GM18907 (cell line): Measurements from ENCODE around the gene EXOC6B.

ENCODE experiments used
- ATAC-seq: cut with Tn5 transposase; IDR thresholded peaks from one replicate; pipeline ENCODE4 v1.9.1; 2021; ENCODE audit warnings: mild to moderate bottlenecking, moderate library complexity; ENCODE audit not compliant: unreplicated experiment

The EXOC6B gene

DNA sequence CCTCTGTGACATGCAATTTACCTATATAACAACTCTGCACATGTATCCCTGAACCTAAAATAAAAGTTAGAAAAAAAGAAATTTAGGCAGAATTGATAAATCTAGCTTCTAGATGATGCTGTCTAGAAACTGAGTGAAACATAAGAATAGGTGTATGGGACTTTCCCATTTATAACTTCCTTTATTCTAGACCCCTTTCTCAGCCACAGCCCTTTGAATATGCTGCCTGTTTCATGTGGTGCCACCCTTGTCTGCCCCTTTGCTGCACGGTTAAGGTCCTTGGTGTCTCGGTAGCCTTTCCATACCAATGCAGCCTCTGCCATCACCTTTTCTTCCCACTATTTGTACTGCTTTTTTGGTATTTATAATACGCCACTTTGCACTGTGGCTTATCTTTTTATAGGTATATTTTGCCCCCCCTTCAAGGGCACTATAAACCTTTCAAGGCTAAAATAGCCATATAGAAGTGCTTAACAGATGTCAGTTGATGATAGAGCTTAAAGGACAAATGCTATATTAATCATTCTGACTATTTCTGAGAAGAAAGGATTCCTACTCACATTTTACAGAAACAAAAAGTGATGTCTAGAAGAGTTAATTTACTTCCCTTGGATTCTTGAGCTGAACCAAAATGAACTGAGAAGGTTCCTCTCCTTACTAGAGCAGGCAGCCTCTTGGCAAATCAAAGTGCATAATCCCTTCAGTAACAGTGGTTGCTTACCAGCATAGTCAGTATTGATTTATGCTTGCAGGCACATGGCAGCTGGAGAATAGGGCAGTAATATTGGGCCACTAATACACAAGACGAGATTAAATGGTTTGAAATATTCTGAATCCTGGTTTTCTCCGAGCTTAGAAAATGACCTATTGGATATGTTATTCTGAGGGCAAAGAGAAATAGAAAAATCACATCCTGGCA lies 590.1 kb downstream of the EXOC6B start:
- no peak for ATAC-seq

DNA sequence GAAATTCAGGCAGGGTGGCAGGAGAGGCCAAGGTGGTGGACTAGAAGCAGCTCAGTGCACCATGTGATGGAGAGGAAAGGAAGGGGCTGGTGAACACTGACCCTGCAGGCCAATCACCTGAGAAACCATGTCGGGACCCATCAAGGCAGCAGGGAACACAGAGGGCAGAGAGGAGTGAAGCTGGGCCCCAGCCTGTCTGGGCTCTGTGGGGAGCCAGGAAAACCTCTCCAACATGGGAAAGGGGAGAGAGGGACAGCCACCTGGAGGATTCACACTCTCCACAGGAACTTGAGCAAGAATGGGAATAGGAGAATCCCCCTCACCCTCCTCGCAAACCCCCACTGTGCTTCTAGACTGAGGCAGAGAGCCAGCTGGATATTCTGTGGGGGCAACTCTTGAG lies 592.6 kb downstream of the EXOC6B start:
- no peak for ATAC-seq

DNA sequence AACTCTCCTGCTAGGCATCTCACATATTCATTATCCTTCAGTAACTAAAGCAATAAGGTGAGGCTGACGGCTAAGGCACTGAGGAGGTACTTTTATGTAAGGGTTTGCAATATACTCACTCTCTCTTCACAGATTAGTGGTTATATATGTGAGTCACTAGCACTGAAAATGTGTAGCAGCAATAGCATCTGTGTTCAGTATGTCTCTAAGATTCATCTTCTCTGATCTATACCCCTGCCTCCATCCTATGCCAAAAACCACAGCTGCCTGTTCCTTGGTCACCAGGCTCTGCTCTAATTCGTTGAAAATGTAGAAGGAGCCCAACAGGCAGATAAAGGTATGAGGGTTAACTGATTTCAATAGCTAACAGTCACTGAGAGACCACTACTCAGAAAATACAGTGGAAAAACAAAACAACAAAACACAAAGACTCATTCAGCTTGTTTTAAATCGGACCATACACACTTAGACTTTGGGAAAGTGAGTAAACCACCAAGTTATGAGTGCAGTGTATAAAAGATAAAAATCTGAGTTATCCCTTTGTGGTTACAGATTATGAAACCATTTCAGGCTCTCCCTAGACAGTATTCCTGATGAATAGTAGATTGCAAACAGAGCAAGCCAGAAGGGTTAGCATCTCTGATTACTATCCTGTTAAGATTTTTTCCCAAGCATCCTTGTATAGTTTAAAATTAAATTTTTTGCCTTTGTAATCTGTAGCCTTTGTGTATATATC lies 602.8 kb downstream of the EXOC6B start:
- no peak for ATAC-seq

DNA sequence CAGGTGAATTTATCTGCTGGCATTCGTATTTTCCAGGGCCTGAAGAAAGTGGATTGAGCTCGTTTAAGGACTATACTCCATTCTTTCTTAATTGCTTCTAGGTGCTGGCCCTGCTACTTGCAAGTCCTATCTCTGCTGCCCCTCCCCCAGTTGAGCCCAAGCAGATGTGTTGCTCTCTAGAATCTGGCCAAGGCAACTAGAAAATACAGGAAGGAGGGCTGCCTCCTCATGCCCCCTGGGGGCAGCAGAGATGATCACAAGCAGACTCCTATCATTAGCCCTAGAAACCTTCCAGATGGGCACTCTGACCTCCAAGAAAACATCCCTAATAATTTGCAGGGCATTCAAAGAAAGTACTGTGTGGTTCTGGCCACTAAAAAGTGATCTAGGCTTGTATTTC lies 605.7 kb downstream of the EXOC6B start:
- peak; percentile 53 for ATAC-seq

DNA sequence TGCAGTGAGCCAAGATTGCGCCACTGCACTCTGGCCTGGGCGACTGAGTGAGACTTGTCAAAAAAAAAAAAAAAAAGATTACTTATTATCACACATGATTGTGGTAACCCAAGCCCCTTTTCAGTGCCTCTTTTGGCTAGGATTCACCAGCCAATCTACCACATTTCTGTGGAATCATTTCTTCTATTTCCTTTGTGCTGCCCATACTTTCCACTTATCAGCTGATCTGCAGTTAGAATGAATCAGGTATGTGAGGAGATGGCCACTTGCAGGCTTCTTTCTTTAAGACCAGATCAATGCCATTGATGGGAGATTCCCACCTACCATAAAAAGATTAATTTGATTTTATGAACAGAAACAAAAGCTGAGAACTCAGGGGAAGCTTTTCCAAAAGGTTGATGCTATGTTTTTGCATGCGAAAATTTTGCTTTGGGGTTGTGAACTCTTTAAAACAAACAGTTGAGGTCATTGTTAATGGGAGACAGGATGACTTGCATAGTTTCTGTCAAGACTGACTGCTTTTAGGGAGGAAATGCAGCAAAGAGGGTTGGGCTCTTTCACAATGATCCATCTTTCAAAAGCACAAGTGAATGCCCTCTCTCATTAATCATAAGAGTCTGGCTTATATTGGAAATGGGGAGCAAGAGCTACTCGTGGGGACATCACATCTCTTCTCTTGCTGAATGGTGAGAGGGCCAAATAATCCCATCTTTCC lies 611.2 kb downstream of the EXOC6B start:
- ATAC-seq, result no peak

DNA sequence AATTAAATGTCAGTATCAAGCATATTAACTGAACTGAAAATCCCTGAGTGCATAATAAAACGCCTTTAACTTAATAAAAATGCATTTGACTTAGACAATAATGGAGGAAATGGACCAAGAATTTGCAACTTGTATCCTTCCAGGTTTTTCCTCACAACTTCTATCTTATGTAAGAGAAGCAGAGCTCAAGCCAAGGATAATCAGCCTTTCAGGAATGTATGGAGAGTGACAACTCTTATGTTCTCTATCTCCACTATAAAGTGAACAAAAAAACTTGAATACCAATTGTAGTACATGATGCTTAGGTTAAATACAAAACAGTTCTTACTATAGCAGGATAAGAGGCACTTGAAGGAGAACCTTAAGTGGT lies 613.4 kb downstream of the EXOC6B start:
- ATAC-seq, result no peak

DNA sequence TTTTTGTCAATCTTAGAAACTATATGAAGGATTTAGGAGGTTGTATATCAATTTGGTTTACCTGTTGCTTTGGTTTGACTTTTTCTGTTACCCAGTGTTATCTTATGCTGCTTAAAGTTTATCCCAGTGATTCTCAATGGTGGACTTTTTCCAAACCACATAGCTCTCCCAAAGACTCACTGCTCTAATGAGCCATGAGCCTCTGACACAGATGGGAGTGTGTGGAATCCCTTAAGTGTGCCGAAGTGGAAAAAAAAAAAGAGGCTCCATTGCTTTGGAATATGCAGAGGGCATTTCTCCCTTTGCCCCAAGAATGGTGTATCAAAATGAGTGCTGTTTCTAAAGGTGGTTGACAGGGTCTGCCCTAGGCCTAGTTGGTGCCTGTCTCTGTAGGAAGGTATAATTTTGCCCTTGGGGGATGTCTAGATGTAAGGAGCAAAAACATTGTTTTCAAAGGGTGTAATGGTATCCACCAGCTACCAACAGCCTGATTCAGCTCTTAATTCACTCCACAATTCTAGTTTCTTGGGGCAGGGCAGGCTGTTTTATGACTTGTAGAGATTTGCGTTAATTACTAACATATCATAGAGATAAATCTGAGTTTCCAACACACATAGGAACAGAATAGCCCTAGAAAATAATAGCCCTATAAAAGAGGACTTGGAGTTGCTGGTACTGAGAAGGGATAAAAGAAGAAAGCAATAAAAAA lies 613.9 kb downstream of the EXOC6B start:
- no peak for ATAC-seq

DNA sequence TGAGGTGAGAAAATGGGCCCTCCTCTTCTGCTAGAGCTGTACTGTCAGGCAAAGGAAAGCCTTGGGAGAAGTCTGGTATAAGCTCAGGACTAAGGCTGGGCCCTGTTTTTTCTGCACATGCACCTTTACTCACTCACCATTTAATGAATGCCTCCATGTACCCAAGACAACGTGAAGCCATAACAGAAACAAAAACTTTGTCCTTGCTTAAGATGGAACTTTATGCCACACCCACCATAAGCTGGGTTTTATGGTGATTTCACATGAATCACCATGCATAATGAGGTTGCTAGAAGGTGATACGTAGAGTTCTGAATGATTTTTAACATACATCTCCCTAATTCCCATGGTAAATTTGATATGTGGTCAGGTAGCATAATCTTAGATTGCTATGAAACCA lies 614.5 kb downstream of the EXOC6B start:
- ATAC-seq, result no peak

DNA sequence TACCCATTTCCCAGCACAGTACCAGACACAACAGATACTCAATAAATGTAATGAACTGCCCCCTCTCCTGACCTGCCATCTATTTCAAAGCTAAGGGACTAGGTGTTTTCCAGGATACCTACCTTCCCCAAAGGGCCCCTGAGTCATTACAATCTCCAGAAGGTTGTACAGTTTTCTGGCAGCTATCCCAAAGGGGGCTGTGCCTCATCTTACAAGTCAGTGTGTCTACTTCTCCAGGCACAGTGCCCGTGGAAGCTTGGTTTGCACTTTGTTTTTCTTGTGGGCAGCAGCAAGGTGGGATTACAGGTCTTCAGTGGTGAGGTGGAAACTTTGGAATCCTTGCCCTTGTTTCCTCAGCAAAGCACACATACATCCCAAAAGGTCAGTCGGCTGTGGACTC lies 615.4 kb downstream of the EXOC6B start:
- no peak for ATAC-seq

DNA sequence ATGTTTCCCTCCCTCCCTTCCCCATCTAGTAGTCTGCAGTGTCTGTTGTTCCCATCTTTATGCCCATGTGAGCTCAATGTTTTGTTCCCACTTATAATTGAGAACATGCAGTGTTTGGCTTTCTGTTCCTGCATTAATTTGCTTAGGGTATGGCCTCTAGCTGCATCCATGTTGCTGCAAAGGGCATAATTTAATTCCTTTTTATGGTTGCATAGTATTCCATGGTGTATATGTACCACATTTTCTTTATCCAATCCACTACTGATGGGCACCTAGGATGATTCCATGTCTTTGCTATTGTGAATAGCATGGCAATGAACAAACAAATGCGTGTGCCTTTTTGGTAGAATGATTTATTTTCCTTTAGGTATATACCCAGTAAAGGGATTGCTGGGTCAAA lies 617.6 kb downstream of the EXOC6B start:
- no peak for ATAC-seq

DNA sequence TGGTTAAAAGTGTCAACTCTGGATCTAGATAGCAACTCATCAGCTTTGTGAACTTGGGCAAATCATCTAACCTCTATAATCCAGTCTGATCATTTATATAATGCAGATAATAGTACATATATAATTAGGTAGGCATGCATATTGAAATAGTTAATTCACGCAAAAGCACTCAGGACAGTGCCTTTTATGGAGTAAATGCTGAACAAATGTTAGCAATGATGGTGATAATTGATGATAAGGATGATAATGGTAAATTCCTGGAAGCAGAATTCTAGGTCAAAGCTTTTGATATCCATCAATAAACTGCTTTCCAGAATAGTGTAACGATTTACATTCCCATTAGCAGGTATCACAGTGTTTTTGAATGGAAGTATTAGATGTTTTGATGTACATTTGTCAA lies 618.5 kb downstream of the EXOC6B start:
- ATAC-seq, result no peak

DNA sequence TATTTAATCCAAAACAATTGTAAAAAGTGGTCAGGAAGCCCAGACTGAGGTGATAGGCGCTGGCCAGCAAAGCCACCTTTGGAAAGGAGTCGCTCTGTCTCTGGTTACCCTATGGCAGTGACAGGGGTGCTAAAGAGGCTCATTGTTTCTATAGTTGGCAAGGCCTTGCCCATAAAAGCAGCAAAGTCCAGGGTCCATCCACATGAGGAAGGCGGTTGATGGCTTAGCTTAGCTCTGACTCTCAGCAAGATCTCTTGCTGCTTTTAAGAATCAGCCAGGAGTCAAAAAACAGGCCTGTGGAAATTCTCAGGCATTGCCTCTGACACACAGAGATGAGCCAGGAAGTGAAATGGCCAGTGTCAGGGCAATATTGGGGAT lies 620.3 kb downstream of the EXOC6B start:
- no peak for ATAC-seq

DNA sequence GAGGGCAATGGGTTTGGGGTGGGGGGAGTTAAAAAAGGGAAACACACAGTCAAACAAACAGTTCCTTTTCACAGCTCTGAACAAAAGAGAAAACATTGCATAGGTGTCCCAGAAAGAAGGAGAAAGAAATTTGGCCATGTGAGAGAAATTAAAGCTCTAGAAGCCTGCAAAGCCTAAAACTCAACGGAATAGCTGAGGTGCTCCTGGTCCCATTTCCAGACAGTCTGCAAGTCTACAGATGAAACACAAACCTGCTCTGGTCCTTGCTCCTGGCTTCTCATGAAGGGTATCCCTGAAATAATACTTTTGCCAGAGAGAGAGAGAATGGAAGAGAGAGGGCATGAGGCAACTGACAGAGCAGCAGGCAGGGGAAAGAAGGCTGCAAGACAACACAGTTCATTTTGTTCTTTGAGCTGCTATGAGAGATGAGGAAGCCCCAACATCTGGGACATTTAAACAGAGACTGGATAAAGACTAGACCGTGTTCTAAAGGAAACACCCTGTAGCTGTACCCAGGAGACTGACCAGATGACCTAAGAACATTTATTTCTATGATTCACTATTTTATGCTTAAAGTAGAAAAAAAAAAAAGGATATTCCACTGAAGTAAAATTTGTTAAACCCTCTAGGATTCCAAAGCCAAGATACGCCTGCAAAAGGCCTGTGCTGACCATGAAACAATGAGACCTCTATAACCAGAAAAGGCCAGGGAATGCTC lies 620.9 kb downstream of the EXOC6B start:
- ATAC-seq, result no peak

DNA sequence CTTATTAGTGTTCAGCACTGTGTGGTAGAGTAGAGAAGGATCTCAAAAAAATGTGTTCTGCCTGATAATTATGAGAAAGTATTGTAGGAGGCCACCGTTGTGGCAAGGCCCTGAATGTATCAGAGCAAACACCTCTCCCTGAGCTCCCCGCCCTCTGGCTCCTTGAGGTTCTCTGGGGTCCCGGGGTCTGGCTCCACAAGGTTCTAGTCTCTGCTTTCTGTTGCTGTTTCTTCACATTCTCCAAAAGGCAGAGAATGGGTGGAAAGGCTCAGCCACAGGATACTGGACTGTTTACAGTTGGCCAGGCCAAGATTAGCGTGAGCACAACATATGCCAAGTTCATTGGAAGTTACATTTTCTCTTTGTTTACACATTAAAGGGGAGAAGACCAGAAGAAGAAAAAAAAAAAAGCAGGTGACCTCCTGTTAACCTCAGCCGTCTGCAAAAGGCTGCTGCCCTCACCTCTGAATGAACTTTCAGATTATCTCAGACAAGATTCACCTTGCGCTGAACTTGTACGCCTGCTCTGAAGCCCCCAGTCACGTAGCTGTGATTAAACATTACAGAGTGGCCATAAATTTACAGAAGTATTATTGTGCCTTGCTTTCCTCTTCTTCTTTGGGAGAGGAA lies 621.6 kb downstream of the EXOC6B start:
- no peak for ATAC-seq

DNA sequence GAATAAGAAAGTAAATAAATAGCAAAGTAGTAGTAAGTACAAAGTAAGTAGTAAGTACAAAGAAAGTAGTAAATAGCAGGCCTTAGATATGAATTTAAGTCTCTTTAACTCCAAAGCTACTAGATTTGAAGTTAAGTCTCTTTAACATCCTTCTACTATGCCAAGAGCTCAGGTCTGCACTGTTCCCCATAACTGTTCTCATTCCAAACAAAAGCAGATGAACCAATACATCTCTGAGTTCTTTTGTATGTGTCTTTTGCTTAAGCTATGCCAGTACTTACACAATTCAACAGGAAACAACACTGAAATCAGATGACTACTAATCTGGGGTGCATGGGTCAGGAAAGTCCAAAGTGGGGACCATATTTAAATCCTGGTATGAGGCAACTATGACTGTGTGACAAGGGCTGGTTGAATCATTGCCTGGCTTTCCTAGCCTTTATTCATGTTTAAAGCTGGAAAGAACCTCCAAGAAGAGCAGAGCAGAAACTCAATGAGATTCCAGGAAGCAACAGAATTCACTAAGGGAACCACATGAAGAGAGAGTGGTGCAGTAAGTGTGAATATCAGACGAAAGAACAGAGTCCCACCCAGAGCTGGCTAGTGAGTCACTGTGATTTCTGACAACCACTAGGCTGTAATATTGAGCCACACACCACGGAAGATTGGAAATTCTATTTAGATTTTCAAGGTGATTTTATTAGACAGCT lies 627.1 kb downstream of the EXOC6B start:
- ATAC-seq, result no peak

DNA sequence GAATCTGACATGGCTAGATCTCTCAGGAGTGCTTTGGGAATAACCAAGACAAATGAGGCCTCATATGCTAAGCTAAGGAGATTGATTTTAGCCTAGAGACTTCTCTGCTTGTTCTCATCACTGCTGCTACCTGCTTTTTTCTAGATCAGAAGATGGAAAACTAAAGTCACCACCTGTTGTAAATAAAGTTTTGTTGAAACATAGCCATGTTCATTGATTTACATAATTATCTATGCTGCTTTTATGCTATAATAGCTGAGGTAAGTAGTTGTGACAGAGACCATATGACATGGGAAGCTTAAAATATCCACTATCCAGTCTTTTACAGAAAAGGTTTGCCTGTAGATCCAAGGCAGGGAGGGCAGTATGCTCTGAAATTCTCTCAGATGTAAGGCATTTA lies 632.1 kb downstream of the EXOC6B start:
- no peak for ATAC-seq

DNA sequence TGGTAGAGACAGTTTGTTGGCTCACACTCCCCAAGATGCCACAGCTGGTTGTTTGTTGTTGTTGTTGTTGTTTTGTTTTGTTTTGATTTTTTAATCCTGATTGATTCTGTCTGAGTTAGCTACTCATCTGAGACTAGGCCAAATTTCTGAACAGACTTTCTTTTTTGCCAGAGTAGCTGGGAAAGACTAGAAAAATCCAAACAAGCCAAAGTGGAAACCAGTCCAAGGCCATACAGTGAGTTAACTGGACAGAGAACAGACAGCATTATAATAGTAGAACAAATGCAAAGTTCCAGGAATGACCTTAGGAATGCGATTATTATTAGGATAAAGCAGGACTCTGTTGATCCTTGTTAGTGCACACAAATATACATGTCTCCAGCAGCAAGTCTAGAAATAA lies 634.4 kb downstream of the EXOC6B start:
- no peak for ATAC-seq

DNA sequence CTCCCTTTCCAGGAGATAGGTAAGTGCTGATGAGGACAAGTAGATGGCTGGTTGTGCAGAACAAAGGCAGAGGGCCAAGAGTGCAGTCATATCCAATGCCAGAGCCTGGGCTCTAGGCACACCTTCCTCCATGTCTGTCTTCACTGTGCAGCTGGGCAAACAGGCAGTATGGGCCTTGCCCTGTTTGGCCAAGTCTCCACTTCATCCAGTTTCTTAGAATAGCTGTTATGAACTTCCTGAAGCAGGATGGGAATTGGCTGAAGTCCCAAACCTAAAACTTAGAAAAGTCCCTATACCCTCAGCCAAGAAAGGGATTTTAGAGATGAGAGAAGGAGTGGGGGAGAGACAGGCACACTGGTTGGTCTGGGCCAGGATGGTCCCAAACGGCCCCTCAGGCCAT lies 640.6 kb downstream of the EXOC6B start:
- ATAC-seq, result no peak

DNA sequence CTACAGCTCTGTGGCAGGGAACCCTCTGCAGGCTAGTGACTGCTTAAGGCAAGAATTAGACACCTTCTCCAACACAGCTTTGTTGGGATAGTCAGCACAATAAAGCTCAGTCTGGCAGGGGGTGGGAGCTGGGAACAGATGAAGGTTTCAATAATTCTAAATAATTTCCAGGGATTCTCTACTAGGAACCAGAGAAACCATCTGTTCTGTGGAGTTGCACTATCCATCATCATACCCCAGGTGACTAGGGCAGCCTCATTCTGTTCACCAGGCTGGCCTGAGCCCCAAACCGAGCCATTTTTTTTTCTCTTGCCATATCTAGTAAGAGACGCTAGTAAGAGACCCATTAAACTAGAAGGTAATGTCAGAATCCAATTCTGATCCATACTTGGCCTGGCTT lies 642.4 kb downstream of the EXOC6B start:
- no peak for ATAC-seq
